Activated naive CD4-positive, alpha-beta T cell treated with anti-CD3 and anti-CD28 coated beads, Interleukin-2, amount 50 U/mL, for 72 hours (primary cell): ENCODE results near the gene MUTYH. TPM values are rescaled to one million over a fixed set of nuclear protein-coding genes. Genes with fewer than 3 reads are reported as not detected.
"Not testable (repeated sequence)": the region's sequence is repeated elsewhere in the genome, so short reads cannot be mapped to it uniquely, and the experiment has no call there.

Source experiments
- ATAC-seq, 2 donors: fragments of 150-1000 bp; cut with Tn5 transposase; 2 replicates each; pipeline ENCODE4 v1.10.0; 2021; ENCODE audit warnings: mild to moderate bottlenecking in 2 of 2, moderate library complexity in 2 of 2
- DNase-seq, 2 donors: peaks; one replicate each; pipeline ENCODE4 v3.0.0; 2021 to 2022; ENCODE audit warnings: low spot score in 2 of 2
- H3K27ac Mint-ChIP-seq, 2 donors: one replicate each; pipeline ENCODE4 v1.8.0; 2022; ENCODE audit warnings: mild to moderate bottlenecking in 2 of 2, mixed read lengths in 2 of 2
- H3K36me3 Mint-ChIP-seq, 2 donors: one replicate each; pipeline ENCODE4 v1.8.0; 2022; ENCODE audit warnings: mixed read lengths in 2 of 2
- H3K9me3 Mint-ChIP-seq, 2 donors: one replicate each; pipeline ENCODE4 v1.8.0; 2022; ENCODE audit warnings: mixed read lengths in 2 of 2
- total RNA-seq, 2 donors: library from RNA; stranded (reverse); gene quantifications; one replicate each; pipeline ENCODE4 v1.2.3, GENCODE V29; 2022

MUTYH gene
- total RNA-seq, 2 donors from 2014 or later, result 32.0 to 40.1 TPM

DNA sequence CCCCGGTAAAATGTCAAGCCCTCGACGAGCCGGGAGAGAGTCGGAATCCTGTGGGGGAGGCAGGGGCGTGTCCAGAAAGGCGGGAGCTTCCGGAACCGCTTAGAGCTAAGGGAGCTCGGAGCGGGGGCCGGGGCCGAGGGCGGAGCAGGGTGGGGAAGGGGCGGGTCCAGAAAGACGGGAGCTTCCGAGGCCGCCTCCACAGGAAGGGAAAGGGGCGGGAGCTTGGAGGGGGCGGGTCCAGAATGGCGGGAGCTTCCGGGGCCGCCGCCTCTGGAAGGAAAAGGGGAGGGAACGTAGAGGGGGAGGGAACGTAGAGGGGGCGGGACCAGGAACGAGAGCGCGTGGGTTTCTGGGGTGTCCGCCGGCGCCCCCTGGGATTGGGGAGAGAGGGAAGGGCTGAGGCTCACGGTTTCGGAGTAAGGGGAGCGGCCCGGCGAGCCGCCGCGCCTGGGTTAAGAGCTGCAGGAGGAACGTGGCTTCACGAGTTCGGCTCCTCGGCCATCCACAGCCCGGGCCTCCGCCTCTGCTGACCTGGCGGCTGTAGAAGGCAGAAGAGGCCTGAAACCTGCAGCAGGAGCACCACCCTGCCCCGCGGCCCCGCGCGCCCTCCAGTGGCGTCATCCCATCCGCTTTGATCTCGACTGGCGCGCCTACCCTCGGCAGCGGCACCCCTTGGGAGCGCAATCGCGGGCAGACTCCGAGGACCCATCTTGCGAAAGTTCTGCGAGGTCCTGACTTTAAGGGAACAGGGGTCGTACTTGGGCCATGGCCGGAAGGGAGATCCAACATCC is 36.5 kb downstream of the MUTYH start:
- DNase-seq, result peak; percentile 91 to 97
- no peaks in the 10 kb centered on the region for H3K36me3 Mint-ChIP-seq
- ATAC-seq, result peak; percentile 87 to 88

DNA sequence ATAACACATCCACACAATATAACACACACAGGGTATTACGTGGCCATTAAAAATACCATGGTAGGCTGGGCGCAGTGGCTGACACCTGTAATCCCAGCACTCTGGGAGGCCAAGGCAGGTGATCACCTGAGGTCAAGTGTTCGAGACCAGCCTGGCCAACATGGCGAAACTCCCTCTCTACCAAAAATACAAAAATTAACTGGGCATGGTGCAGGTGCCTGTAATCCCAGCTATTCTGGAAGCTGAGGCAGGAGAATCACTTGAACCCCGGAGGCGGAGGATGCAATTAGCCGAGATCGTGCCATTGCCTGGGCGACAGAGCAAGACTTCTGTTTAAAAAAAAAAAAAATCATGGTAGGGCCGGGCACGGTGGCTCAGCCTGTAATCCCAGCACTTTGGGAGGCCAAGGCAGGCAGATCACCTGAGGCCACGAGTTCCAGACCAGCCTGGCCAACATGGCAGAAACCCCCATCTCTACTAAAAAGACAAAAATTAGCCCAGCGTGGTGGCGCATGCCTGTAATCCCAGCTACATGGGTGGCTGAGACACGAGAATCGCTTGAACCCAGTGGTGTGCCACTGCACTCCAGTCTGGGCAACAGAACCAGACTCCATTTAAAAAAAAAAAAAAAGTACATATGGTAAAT is 37.6 kb downstream of the MUTYH start:
- peak overlapping the region in 1 of 2 donors; percentile 93 for H3K27ac Mint-ChIP-seq
- no peaks in the 10 kb centered on the region for H3K36me3 Mint-ChIP-seq
- ATAC-seq (no peak), DNase-seq (no peak)
- H3K9me3 Mint-ChIP-seq, result no peaks in the 10 kb centered on the region

More for the DNA sequence above, 36.5 kb downstream of the MUTYH start:
- H3K27ac Mint-ChIP-seq, result peak overlapping the region; percentile 93 to 95
- H3K9me3 Mint-ChIP-seq, result no peaks in the 10 kb centered on the region

DNA sequence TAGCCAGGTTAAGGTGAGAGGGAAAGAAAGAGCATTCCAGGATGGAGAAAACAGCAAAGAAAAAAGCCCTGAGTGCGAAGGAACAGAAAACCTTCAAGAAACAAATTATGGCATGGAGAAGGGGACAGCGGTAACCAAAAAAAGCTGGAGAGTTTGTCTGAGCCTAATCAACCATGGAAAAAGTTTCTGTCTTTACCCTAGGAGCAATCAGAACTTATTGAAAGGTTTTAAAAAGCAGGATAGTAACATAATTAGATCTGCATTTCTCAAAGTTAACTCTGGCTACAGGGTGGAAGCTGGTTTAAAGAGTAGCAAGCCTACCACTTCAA is 39.6 kb downstream of the MUTYH start:
- DNase-seq, result no peak
- H3K36me3 Mint-ChIP-seq, result no peaks in the 10 kb centered on the region

GRCh38 chr1:45299981-45300668 is 40.1 kb downstream of the MUTYH start:
- Mint-ChIP-seq H3K36me3 (no peaks in the 10 kb centered on the region), H3K9me3 (no peaks in the 10 kb centered on the region), H3K27ac (no peak overlapping the region)
- ATAC-seq (no peak), DNase-seq (peak in 1 of 2 donors; percentile 33)

More for the DNA sequence above, 39.6 kb downstream of the MUTYH start:
- peak overlapping the region in 1 of 2 donors; percentile 44 for H3K27ac Mint-ChIP-seq
- no peak for ATAC-seq
- no peaks in the 10 kb centered on the region for H3K9me3 Mint-ChIP-seq

- DNase-seq, result no peak
- ATAC-seq, result no peak
- Mint-ChIP-seq H3K36me3 (no peaks in the 10 kb centered on the region), H3K9me3 (no peaks in the 10 kb centered on the region), H3K27ac (no peak overlapping the region)
Observed at GRCh38 chr1:45299296-45299695, 40.9 kb downstream of the MUTYH start.

DNA sequence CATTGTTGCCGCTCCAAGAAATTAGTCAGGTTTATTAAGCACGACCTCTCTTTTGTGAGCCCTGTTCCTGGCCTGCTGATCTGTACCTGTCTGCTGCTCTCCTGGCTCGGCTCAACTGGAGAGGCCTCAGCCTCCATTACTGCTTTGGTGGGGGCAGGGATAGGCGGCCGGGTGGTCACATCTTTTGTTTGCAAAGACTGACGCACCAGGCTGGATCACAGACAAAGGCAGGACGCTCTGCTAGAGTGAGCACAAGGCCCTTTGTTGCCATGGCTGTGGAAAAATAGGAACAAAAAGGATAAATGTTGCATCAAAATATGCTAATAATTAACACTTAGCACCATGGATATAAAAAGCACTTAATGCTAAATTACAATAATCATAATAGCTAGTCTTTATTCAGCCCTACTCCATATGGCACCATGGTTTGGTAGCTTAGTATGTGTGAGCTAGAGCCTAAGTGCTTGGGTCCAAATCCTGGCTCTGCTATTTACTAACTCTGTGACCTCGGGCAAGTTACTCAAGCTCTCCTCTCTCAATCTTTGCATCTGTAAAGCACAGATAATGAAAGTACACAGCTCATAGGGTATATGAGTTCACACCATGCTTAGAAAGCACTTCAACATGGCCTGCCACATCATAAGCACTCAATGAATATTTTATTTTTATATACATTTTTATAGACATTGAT is 42.4 kb downstream of the MUTYH start:
- DNase-seq (no peak), ATAC-seq (no peak)
- Mint-ChIP-seq H3K36me3 (no peaks in the 10 kb centered on the region), H3K9me3 (no peaks in the 10 kb centered on the region), H3K27ac (no peak overlapping the region)

DNA sequence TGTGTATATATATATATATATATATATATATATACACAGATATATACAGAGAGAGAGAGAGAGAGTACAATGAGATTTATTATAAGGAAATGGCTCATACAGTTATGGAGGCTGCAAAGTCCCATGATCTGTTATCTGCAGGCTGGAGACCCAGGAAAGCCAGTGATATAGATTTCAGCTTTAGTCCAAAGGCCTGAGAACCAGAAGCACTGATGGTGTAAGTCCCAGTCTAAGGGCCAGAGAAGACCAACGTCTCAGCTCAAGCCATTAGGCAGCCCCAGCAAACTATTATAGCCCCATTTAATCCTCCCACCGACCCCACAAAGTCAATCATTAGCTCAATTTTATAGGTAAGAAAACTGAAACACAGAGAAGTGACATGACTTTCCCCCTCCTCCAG is 48.5 kb downstream of the MUTYH start:
- no peaks in the 10 kb centered on the region for H3K36me3 Mint-ChIP-seq
- no peak for DNase-seq
- ATAC-seq, result no peak
- H3K9me3 Mint-ChIP-seq, result no peaks in the 10 kb centered on the region
- H3K27ac Mint-ChIP-seq, result no peak overlapping the region

GRCh38 chr1:45291002-45291401 is 49.2 kb downstream of the MUTYH start:
- H3K27ac Mint-ChIP-seq, H3K36me3 Mint-ChIP-seq, H3K9me3 Mint-ChIP-seq, DNase-seq, ATAC-seq: not testable (repeated sequence)

DNA sequence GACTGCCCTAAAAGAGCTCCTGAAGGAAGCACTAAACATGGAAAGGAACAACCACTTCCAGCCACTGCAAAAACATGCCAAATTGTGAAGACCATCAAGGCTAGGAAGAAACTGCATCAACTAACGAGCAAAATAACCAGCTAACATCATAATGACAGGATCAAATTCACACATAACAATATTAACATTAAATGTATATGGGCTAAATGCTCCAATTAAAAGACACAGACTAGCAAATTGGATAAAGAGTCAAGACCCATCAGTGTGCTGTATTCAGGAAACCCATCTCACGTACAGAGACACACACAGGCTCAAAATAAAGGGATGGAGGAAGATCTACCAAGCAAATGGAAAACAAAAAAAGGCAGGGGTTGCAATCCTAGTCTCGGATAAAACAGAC is 53.7 kb downstream of the MUTYH start:
- ATAC-seq, DNase-seq, H3K9me3 Mint-ChIP-seq, H3K27ac Mint-ChIP-seq, H3K36me3 Mint-ChIP-seq: not testable (repeated sequence)

DNA sequence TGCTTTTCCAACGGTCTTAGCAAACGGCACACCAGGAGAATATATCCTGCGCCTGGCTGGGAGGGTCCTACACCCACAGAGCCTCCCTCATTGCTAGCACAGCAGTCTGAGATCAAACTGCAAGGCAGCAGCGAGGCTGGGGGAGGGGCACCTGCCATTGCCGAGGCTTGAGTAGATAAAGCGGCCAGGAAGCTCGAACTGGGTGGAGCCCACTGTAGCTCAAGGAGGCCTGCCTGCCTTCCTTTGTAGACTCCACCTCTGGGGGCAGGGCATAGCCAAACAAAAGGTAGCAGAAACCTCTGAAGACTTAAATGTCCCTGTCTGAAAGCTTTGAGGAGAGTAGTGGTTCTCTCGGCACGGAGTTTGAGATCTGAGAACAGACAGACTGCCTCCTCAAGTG is 55.4 kb downstream of the MUTYH start:
- ATAC-seq, H3K27ac Mint-ChIP-seq, H3K9me3 Mint-ChIP-seq, H3K36me3 Mint-ChIP-seq, DNase-seq: not testable (repeated sequence)

- ATAC-seq (no peak), DNase-seq (no peak)
- Mint-ChIP-seq H3K27ac (no peak overlapping the region), H3K36me3 (peaks cover 0 to 7% of the 10 kb centered on the region in 2 donors), H3K9me3 (peaks cover 0 to 4% of the 10 kb centered on the region in 2 donors)
Observed at GRCh38 chr1:45282351-45282750, 57.9 kb downstream of the MUTYH start.

Other genes with a start within 250 kb of the MUTYH start
- 1 to 10 TPM in 1 of 2 donors, under 1 TPM in 1; 0.05 to 2.9 TPM for gene ZSWIM5, start 133.8 kb downstream of the MUTYH start, total RNA-seq
- 10 to 100 TPM in 1 of 2 donors, 1 to 10 TPM in 1; 6.1 to 19.8 TPM for gene HPDL, start 13.5 kb downstream of the MUTYH start, total RNA-seq
- 10 to 100 TPM; 30.2 to 34.0 TPM for gene TOE1, start 270 bp downstream of the MUTYH start, total RNA-seq
- 10 to 100 TPM in 1 of 2 donors, 1 to 10 TPM in 1; 4.5 to 12.9 TPM for gene TESK2, start 150.7 kb upstream of the MUTYH start, total RNA-seq
- 1 to 10 TPM; 2.6 to 4.9 TPM for gene CCDC163, start 159.6 kb upstream of the MUTYH start, total RNA-seq
- 1 to 10 TPM; 2.0 to 6.4 TPM for gene MMACHC, start 159.9 kb upstream of the MUTYH start, total RNA-seq
- gene PRDX1, start 181.4 kb upstream of the MUTYH start, total RNA-seq, result 100 to 1,000 TPM; 577 to 596 TPM
- gene AKR1A1, start 210.4 kb upstream of the MUTYH start, total RNA-seq, result 100 to 1,000 TPM; 153 to 177 TPM
- 100 to 1,000 TPM; 178 to 319 TPM for gene NASP, start 243.6 kb upstream of the MUTYH start, total RNA-seq